GM12878 (cell line): ENCODE results near the gene UBE2O.

Experiments used
- EGR1 ChIP-seq, 2 experiments: IDR thresholded peaks; 1 replicate in 1 of 2; 2 replicates in 1 of 2; pipeline ENCODE4 v1.6.1; 2011 to 2012; ENCODE audit warnings: low read depth in 2 of 2, low read length in 2 of 2, borderline replicate concordance in 1 of 2, mild to moderate bottlenecking in 1 of 2, moderate library complexity in 1 of 2
- EZH2 ChIP-seq: IDR thresholded peaks from 2 replicates; pipeline ENCODE4 v1.6.1; 2012; ENCODE audit warnings: low read depth, mild to moderate bottlenecking, control low read depth, inconsistent platforms, low read length, borderline replicate concordance; ENCODE audit not compliant: control insufficient read depth
- POLR2A ChIP-seq: IDR thresholded peaks from 2 replicates; pipeline ENCODE4 v1.6.1; 2011; ENCODE audit warnings: low read depth, mild to moderate bottlenecking, low read length
- POLR2AphosphoS5 ChIP-seq: IDR thresholded peaks from 2 replicates; pipeline ENCODE4 v1.6.1; 2011; ENCODE audit warnings: mild to moderate bottlenecking, low read length, inconsistent platforms
- TAF1 ChIP-seq: IDR thresholded peaks from 2 replicates; pipeline ENCODE4 v1.6.1; 2011; ENCODE audit warnings: mild to moderate bottlenecking, low read depth, low read length, borderline replicate concordance
- TF ChIP-seq, protein P1 (sequence below), 3 experiments: IDR thresholded peaks in 2 of 3; conservative IDR thresholded peaks in 1 of 3; 2 replicates each; pipeline ENCODE4 v1.5.1; 2011; ENCODE audit warnings: low read depth in 3 of 3, low read length in 3 of 3, mild to moderate bottlenecking in 3 of 3, control low read depth in 2 of 3, moderate library complexity in 2 of 3, inconsistent platforms in 1 of 3, mixed read lengths in 1 of 3; ENCODE audit not compliant: control insufficient read depth in 2 of 3, insufficient read depth in 1 of 3; ENCODE audit errors: extremely low read depth in 1 of 3

DNA sequence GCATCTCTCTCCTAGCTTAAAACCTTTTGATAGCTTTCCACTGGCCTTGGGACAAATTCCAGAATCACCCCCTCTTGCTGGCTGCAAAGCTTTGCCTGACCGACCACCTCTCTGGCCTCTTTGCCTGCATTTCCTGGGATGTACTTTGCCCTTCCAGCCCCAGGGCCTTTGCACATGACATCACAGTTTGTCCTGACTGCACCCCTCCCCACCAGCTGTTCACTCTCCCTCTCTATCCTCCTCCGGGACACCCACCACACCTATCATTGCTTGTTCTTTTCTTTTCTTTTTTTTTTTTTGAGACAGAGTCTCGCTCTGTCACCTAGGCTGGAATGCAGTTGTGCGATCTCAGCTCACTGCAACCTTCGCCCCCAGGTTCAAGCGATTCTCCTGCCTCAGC lies 22.4 kb upstream of the UBE2O start:
- TF ChIP-seq, protein P1, sequence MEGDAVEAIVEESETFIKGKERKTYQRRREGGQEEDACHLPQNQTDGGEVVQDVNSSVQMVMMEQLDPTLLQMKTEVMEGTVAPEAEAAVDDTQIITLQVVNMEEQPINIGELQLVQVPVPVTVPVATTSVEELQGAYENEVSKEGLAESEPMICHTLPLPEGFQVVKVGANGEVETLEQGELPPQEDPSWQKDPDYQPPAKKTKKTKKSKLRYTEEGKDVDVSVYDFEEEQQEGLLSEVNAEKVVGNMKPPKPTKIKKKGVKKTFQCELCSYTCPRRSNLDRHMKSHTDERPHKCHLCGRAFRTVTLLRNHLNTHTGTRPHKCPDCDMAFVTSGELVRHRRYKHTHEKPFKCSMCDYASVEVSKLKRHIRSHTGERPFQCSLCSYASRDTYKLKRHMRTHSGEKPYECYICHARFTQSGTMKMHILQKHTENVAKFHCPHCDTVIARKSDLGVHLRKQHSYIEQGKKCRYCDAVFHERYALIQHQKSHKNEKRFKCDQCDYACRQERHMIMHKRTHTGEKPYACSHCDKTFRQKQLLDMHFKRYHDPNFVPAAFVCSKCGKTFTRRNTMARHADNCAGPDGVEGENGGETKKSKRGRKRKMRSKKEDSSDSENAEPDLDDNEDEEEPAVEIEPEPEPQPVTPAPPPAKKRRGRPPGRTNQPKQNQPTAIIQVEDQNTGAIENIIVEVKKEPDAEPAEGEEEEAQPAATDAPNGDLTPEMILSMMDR (IDR thresholded peaks at IDR 0.05 in 2 of 3, conservative IDR thresholded peaks at IDR 0.05 in 1 of 3; ENCODE audit: control insufficient read depth in 2 of 3, extremely low read depth in 1 of 3, insufficient read depth in 1 of 3, low read depth in 3 of 3, low read length in 3 of 3), result no peak
- TF ChIP-seq TAF1 (no peak), POLR2AphosphoS5 (no peak), EGR1 (IDR thresholded peaks at IDR 0.05; ENCODE audit: borderline replicate concordance in 1 of 2, low read depth in 2 of 2, low read length in 2 of 2) (no peak), EZH2 (no peak), POLR2A (no peak)
